ENCODE measurements around the gene EIF6.

EIF6 gene

DNA sequence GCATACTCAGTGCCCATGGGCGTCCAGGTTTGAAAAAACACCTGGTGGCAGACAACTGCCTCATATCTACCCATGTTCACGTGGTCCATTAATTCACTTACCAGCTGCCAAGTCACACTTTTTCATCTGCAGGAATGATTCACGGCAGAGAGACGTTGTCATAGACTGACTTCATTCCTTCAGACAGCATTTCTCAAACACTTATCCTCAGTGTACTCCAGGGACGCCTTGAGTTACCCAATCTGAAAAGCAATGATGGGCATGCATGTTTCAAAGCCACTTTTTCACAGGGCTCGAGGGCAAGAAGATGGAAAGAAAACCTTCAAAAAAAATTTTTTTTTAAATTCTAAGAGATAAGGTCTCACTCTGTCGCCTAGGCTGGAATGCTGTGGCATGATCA, 12.7 kb downstream of the EIF6 start:
- Histone ChIP-seq H3K4me2 (ENCODE audit: low read length) (no peak overlapping the region), H3K79me2 (ENCODE audit: control insufficient read depth, insufficient read depth, low read length, poor library complexity) (peaks cover 3% of the 10 kb centered on the region), H3K79me1 (ENCODE audit: low read length) (peaks cover 24% of the 10 kb centered on the region), H3K23ac (ENCODE audit: low read length) (no peak overlapping the region), H3K9me3 (ENCODE audit: insufficient read depth, low read depth, low read length) (no peaks in the 10 kb centered on the region), H3K14ac (ENCODE audit: low read length) (no peak overlapping the region), H4K91ac (ENCODE audit: low read depth, low read length) (peak overlapping the region; percentile 9), H3K4ac (ENCODE audit: low read depth, low read length) (no peak overlapping the region), H3K36me3 (ENCODE audit: control insufficient read depth in 1 of 2, insufficient read depth in 2 of 2, low read length in 2 of 2) (peaks cover 18 to 20% of the 10 kb centered on the region in 2 experiments), H3K27me3 (ENCODE audit: insufficient read depth, low read length) (no peaks in the 10 kb centered on the region), H2BK5ac (ENCODE audit: low read depth, low read length, poor library complexity) (no peak overlapping the region), H2AFZ (ENCODE audit: insufficient read depth, low read length, poor library complexity) (no peak overlapping the region), H4K8ac (ENCODE audit: low read depth, low read length) (no peak overlapping the region), H2BK12ac (ENCODE audit: low read length) (no peak overlapping the region), H4K12ac (ENCODE audit: low read depth, low read length) (no peak overlapping the region), H3K18ac (ENCODE audit: low read length) (no peak overlapping the region), H3K4me1 (ENCODE audit: control insufficient read depth in 1 of 2, insufficient read depth in 2 of 2, low read length in 2 of 2) (peaks cover 34% of the 10 kb centered on the region in 2 experiments), H2AK5ac (ENCODE audit: low read length) (no peak overlapping the region), H2BK120ac (ENCODE audit: insufficient read depth, low read length, poor library complexity) (no peak overlapping the region), H3K9ac (ENCODE audit: low read length) (no peak overlapping the region), H3K27ac (ENCODE audit: low read depth, low read length) (no peak overlapping the region), H3K4me3 (ENCODE audit: low read depth, low read length) (no peak overlapping the region)
- WGBS (ENCODE audit: extremely low coverage, insufficient coverage, insufficient read length), result no CpG with 5 or more reads among the region's 7 CpGs
- DNase-seq, result peak; percentile 96 to 99

DNA sequence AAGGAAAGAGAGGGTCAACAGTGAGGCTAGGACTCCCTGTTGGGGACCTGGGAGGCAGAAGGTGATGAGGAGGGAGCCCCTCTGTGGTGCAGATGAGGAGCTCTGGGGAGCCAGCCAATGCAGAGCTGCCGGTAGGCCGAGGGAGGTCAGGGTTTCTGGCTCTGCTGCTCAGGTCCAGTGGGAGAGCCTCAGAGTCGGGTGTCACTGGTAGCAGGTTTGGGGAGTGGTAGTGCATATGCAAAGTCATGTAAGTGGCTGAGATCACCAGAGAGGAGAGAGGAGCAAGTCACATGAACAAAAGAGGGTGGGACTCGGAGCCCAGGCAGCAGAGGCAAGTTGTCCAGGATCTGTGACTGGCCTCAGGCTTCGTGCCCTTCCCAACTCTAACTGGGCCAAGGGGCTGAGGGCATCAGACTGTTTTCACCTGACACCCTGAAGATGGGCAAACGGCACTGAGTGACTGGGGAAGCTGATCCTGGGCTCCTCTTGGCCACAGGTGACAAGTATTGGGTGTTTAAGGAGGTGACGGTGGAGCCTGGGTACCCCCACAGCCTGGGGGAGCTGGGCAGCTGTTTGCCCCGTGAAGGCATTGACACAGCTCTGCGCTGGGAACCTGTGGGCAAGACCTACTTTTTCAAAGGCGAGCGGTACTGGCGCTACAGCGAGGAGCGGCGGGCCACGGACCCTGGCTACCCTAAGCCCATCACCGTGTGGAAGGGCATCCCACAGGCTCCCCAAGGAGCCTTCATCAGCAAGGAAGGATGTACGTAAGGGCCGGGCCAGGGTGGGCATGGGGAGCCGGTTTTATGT, 13.3 kb downstream of the EIF6 start:
- Histone ChIP-seq H2BK5ac (ENCODE audit: low read depth, low read length, poor library complexity) (no peak overlapping the region), H3K27me3 (ENCODE audit: insufficient read depth, low read length) (no peaks in the 10 kb centered on the region)

DNA sequence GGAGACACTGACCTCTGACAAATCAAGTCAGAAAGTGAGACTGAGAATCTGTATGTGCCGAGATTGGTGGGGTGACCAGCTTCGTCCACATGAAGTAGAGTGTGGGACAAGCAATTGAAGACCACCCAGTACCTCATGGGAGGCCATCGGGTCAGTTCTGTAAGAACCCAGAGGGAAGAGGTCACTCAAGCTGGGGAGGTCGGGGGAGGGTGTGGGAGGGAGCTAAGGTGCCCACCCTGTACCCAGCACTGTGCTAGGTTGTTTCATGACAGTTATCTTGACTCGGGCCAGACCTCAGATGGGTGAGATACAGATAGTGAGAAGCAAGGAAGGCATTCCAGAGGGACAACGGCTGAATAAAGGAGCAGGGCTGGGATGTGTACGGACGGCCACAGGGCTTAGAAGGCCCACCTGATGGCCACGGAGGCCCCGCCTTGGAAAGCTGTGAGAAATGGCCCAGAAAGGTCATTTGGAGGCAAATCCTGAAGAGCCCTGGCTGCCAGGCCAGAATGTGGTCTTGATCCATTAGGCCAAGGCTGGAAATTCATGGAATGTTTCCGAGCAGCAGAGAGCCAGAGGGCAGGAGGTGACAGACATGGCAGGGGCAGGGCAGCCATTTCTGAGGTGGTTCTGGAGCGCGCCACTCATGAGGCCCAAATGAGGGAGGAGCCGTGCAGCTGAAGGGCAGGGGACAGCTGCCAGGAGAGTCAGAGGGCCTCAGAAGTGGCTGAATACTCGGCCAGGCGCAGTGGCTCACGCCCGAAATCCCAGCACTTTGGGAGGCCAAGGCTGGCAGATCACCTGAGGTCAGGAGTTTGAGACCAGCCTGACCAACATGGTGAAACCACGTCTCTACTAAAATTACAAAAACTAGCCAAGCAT, 14.3 kb downstream of the EIF6 start:
- Histone ChIP-seq H3K4ac (ENCODE audit: low read depth, low read length) (no peak overlapping the region), H3K9me3 (ENCODE audit: insufficient read depth, low read depth, low read length) (no peaks in the 10 kb centered on the region), H3K14ac (ENCODE audit: low read length) (peak overlapping the region; percentile 40), H2BK12ac (ENCODE audit: low read length) (peak overlapping the region; percentile 33), H3K23ac (ENCODE audit: low read length) (no peak overlapping the region), H4K12ac (ENCODE audit: low read depth, low read length) (no peak overlapping the region), H3K4me2 (ENCODE audit: low read length) (no peak overlapping the region), H3K4me1 (ENCODE audit: control insufficient read depth in 1 of 2, insufficient read depth in 2 of 2, low read length in 2 of 2) (peaks cover 29% of the 10 kb centered on the region in 2 experiments), H3K9ac (ENCODE audit: low read length) (no peak overlapping the region), H2BK120ac (ENCODE audit: insufficient read depth, low read length, poor library complexity) (peak overlapping the region; percentile 43), H2AFZ (ENCODE audit: insufficient read depth, low read length, poor library complexity) (no peak overlapping the region), H4K8ac (ENCODE audit: low read depth, low read length) (no peak overlapping the region), H3K79me1 (ENCODE audit: low read length) (peaks cover 24% of the 10 kb centered on the region), H3K27ac (ENCODE audit: low read depth, low read length) (peak overlapping the region; percentile 29), H2BK5ac (ENCODE audit: low read depth, low read length, poor library complexity) (peak overlapping the region; percentile 32), H2AK5ac (ENCODE audit: low read length) (peak overlapping the region; percentile 38), H4K91ac (ENCODE audit: low read depth, low read length) (peak overlapping the region; percentile 1), H3K36me3 (ENCODE audit: control insufficient read depth in 1 of 2, insufficient read depth in 2 of 2, low read length in 2 of 2) (peaks cover 4 to 6% of the 10 kb centered on the region in 2 experiments), H3K18ac (ENCODE audit: low read length) (no peak overlapping the region), H3K4me3 (ENCODE audit: low read depth, low read length) (no peak overlapping the region), H3K79me2 (ENCODE audit: control insufficient read depth, insufficient read depth, low read length, poor library complexity) (peaks cover 2% of the 10 kb centered on the region), H3K27me3 (ENCODE audit: insufficient read depth, low read length) (no peaks in the 10 kb centered on the region)
- WGBS (ENCODE audit: extremely low coverage, insufficient coverage, insufficient read length), result no CpG with 5 or more reads among the region's 19 CpGs
- peak; percentile 26 to 56 for DNase-seq

More for the DNA sequence above, 13.3 kb downstream of the EIF6 start:
- no peak overlapping the region for H4K8ac ChIP-seq (ENCODE audit: low read depth, low read length)
- H3K79me2 ChIP-seq (ENCODE audit: control insufficient read depth, insufficient read depth, low read length, poor library complexity), result peaks cover 2% of the 10 kb centered on the region
- H3K4me3 ChIP-seq (ENCODE audit: low read depth, low read length), result no peak overlapping the region
- no peaks in the 10 kb centered on the region for H3K9me3 ChIP-seq (ENCODE audit: insufficient read depth, low read depth, low read length)
- no peak overlapping the region for H2AK5ac ChIP-seq (ENCODE audit: low read length)
- no peak overlapping the region for H3K27ac ChIP-seq (ENCODE audit: low read depth, low read length)
- no peak overlapping the region for H3K4me2 ChIP-seq (ENCODE audit: low read length)
- no CpG with 5 or more reads among the region's 20 CpGs for WGBS (ENCODE audit: extremely low coverage, insufficient coverage, insufficient read length)
- no peak for DNase-seq
- H3K4ac ChIP-seq (ENCODE audit: low read depth, low read length), result no peak overlapping the region
- peak overlapping the region; percentile 51 for H2BK12ac ChIP-seq (ENCODE audit: low read length)
- H3K9ac ChIP-seq (ENCODE audit: low read length), result no peak overlapping the region
- peaks cover 14 to 15% of the 10 kb centered on the region in 2 experiments for H3K36me3 ChIP-seq (ENCODE audit: control insufficient read depth in 1 of 2, insufficient read depth in 2 of 2, low read length in 2 of 2)
- H2AFZ ChIP-seq (ENCODE audit: insufficient read depth, low read length, poor library complexity), result no peak overlapping the region
- no peak overlapping the region for H2BK120ac ChIP-seq (ENCODE audit: insufficient read depth, low read length, poor library complexity)
- H3K23ac ChIP-seq (ENCODE audit: low read length), result no peak overlapping the region
- H4K91ac ChIP-seq (ENCODE audit: low read depth, low read length), result peak overlapping the region; percentile 9
- peaks cover 24% of the 10 kb centered on the region for H3K79me1 ChIP-seq (ENCODE audit: low read length)
- no peak overlapping the region for H3K18ac ChIP-seq (ENCODE audit: low read length)
- peaks cover 29% of the 10 kb centered on the region in 2 experiments for H3K4me1 ChIP-seq (ENCODE audit: control insufficient read depth in 1 of 2, insufficient read depth in 2 of 2, low read length in 2 of 2)
- H3K14ac ChIP-seq (ENCODE audit: low read length), result no peak overlapping the region
- no peak overlapping the region for H4K12ac ChIP-seq (ENCODE audit: low read depth, low read length)

DNA sequence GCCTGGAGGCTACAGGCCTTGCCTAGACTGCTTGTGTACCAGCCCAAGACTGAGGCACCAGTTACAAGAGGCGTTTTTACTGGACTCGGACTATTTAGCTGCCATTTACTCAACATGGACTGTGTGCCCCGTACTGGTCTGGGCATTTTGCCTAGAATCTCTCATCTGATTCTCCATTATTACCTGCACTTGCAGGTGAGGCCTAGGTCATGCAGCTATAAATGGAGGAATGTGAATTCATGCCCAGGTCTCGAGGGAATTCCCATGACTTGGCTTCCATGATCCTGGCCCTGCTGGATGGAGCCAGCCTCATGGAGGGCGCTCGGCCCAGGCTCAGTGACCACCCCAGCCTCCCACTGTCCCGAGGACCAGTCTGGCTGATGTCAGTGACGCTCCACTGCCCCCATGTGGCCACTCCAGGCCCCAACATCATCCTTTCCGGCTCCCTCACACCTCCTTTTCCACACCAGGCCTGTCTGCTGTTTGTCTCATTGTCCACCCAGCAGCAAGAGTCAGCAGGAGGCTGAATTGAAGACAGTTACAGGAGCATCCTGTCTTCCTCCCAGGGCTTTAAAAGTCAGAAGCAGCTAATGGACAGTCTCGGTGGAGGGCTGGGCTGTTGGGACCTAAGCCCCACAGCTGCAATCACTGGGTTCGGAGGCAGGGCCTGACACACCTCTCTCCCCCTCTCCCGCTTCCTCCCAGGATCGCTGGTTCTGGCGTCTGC, 15.4 kb downstream of the EIF6 start:
- Histone ChIP-seq H3K27me3 (ENCODE audit: insufficient read depth, low read length) (no peaks in the 10 kb centered on the region), H3K4ac (ENCODE audit: low read depth, low read length) (no peak overlapping the region), H2BK12ac (ENCODE audit: low read length) (peak overlapping the region; percentile 2), H3K27ac (ENCODE audit: low read depth, low read length) (peak overlapping the region; percentile 29), H4K12ac (ENCODE audit: low read depth, low read length) (no peak overlapping the region), H4K91ac (ENCODE audit: low read depth, low read length) (peak overlapping the region; percentile 1), H3K18ac (ENCODE audit: low read length) (no peak overlapping the region), H4K8ac (ENCODE audit: low read depth, low read length) (no peak overlapping the region), H3K9me3 (ENCODE audit: insufficient read depth, low read depth, low read length) (no peaks in the 10 kb centered on the region), H2AFZ (ENCODE audit: insufficient read depth, low read length, poor library complexity) (no peak overlapping the region), H3K4me2 (ENCODE audit: low read length) (no peak overlapping the region), H3K36me3 (ENCODE audit: control insufficient read depth in 1 of 2, insufficient read depth in 2 of 2, low read length in 2 of 2) (peaks cover 2 to 3% of the 10 kb centered on the region in 2 experiments), H3K14ac (ENCODE audit: low read length) (no peak overlapping the region), H3K4me3 (ENCODE audit: low read depth, low read length) (no peak overlapping the region), H3K79me1 (ENCODE audit: low read length) (peaks cover 26% of the 10 kb centered on the region), H3K4me1 (ENCODE audit: control insufficient read depth in 1 of 2, insufficient read depth in 2 of 2, low read length in 2 of 2) (peaks cover 34 to 35% of the 10 kb centered on the region in 2 experiments), H3K79me2 (ENCODE audit: control insufficient read depth, insufficient read depth, low read length, poor library complexity) (peaks cover 2% of the 10 kb centered on the region), H3K9ac (ENCODE audit: low read length) (no peak overlapping the region), H3K23ac (ENCODE audit: low read length) (no peak overlapping the region), H2BK5ac (ENCODE audit: low read depth, low read length, poor library complexity) (no peak overlapping the region), H2AK5ac (ENCODE audit: low read length) (no peak overlapping the region), H2BK120ac (ENCODE audit: insufficient read depth, low read length, poor library complexity) (peak overlapping the region; percentile 20)
- no CpG with 5 or more reads among the region's 14 CpGs for WGBS (ENCODE audit: extremely low coverage, insufficient coverage, insufficient read length)
- DNase-seq, result peak; percentile 38 to 70
